Neural progenitor cell (in vitro differentiated cells): ENCODE data around the gene SIT1. TPM values are rescaled to one million over a fixed set of nuclear protein-coding genes. Genes with fewer than 3 reads are reported as not detected.

Source experiments
- DNase-seq: peaks from one replicate; pipeline ENCODE4 v3.0.0-alpha.2; 2016; ENCODE audit warnings: low spot score
- H2AFZ ChIP-seq: fragments of 200-600 bp; sonication (generic); replicated peaks from 2 replicates; pipeline ENCODE4 v1.6.1; 2016; ENCODE audit warnings: antibody characterized with exemption
- H3F3A ChIP-seq: fragments of 200-600 bp; sonication (generic); 2 replicates; pipeline ENCODE4 v1.6.1; 2016; ENCODE audit warnings: antibody characterized with exemption, low read depth
- H3K27ac ChIP-seq: fragments of 200-600 bp; sonication (generic); 2 replicates; pipeline ENCODE4 v1.5.1; 2016; ENCODE audit warnings: mild to moderate bottlenecking
- H3K27me3 ChIP-seq: fragments of 200-600 bp; sonication (generic); 2 replicates; pipeline ENCODE4 v1.6.1; 2016; ENCODE audit warnings: mild to moderate bottlenecking, moderate library complexity
- H3K36me3 ChIP-seq: fragments of 200-600 bp; sonication (generic); 2 replicates; pipeline ENCODE4 v1.5.1; 2016
- H3K4me1 ChIP-seq: fragments of 200-600 bp; sonication (generic); 2 replicates; pipeline ENCODE4 v1.6.1; 2016; ENCODE audit warnings: mixed run types
- H3K4me2 ChIP-seq: fragments of 200-600 bp; sonication (generic); 2 replicates; pipeline ENCODE4 v1.6.1; 2016
- H3K4me3 ChIP-seq: fragments of 200-600 bp; sonication (generic); 2 replicates; pipeline ENCODE4 v1.5.1; 2016
- H3K79me2 ChIP-seq: fragments of 200-600 bp; sonication (generic); 2 replicates; pipeline ENCODE4 v1.6.1; 2016; ENCODE audit warnings: low read depth
- H3K9ac ChIP-seq: fragments of 200-600 bp; sonication (generic); 2 replicates; pipeline ENCODE4 v1.6.1; 2016
- H3K9me3 ChIP-seq: fragments of 200-600 bp; sonication (generic); 2 replicates; pipeline ENCODE4 v1.5.1; 2016; ENCODE audit warnings: low read depth
- H4K20me1 ChIP-seq: fragments of 200-600 bp; sonication (generic); 2 replicates; pipeline ENCODE4 v1.6.1; 2016; ENCODE audit warnings: low read depth
- H3K27ac Mint-ChIP-seq: 3 replicates; pipeline ENCODE4 v1.8.0; 2021; ENCODE audit warnings: mixed read lengths
- H3K27me3 Mint-ChIP-seq: 2 replicates; pipeline ENCODE4 v1.8.0; 2022; ENCODE audit warnings: low read depth, mild to moderate bottlenecking, inconsistent platforms, moderate library complexity, mixed read lengths; ENCODE audit not compliant: insufficient read depth
- H3K36me3 Mint-ChIP-seq: 3 replicates; pipeline ENCODE4 v1.8.0; 2021; ENCODE audit warnings: mixed read lengths
- H3K4me1 Mint-ChIP-seq: 3 replicates; pipeline ENCODE4 v1.8.0; 2021; ENCODE audit warnings: mixed read lengths
- H3K4me3 Mint-ChIP-seq: 3 replicates; pipeline ENCODE4 v1.8.0; 2021; ENCODE audit warnings: mild to moderate bottlenecking, moderate library complexity, mixed read lengths
- H3K9me3 Mint-ChIP-seq: 3 replicates; pipeline ENCODE4 v1.8.0; 2020; ENCODE audit warnings: mixed read lengths
- EZH2 ChIP-seq: fragments of 200-600 bp; sonication (generic); IDR thresholded peaks from 2 replicates; pipeline ENCODE4 v1.6.1; 2017; ENCODE audit warnings: antibody characterized with exemption, mild to moderate bottlenecking, moderate library complexity
- EZH2phosphoT487 ChIP-seq: fragments of 200-600 bp; sonication (generic); IDR thresholded peaks from 2 replicates; pipeline ENCODE4 v1.6.1; 2017; ENCODE audit warnings: antibody characterized with exemption
- total RNA-seq: library from RNA; depleted of rRNA; stranded (reverse); fragments of >200 nt; gene quantifications from 2 replicates; pipeline ENCODE4 v1.2.3, GENCODE V29; 2015; ENCODE audit warnings: low replicate concordance
- TF ChIP-seq, protein P1 (sequence below): fragments of 200-600 bp; sonication (generic); IDR thresholded peaks from 2 replicates; pipeline ENCODE4 v1.5.1; 2017; ENCODE audit warnings: antibody characterized with exemption, mild to moderate bottlenecking

Gene SIT1
- total RNA-seq, 1 donor from 2014 or later, result 0.86 TPM

DNA sequence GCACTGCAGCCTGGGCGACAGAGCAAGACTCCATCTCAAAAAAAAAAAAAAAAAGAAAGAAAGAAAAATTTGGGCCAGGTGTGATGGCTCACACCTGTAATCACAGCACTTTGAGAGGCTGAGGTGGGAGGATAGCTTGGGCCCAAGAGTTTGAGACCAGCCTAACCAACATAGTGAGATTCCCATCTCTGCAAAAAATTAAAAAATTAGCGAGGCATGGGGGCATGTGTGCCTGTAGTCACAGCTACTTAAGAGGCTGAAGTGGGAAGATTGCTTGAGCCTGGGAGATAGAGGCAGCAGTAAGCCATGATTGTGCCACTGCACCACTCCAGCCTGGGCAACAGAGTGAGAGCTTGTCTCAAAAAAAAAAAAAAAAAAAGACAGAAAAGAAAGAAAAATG, 2.9 kb upstream of the SIT1 start:
- Mint-ChIP-seq H3K4me1 (peaks cover 19% of the 10 kb centered on the region), H3K4me3 (no peak overlapping the region), H3K9me3 (peaks cover 3% of the 10 kb centered on the region), H3K27ac (no peak overlapping the region), H3K36me3 (peaks cover 2% of the 10 kb centered on the region), H3K27me3 (peaks cover 19% of the 10 kb centered on the region)
- Histone ChIP-seq H3K4me1 (peaks cover 9% of the 10 kb centered on the region), H3K27ac (no peak overlapping the region), H4K20me1 (no peaks in the 10 kb centered on the region), H3K9ac (no peak overlapping the region), H3K9me3 (no peaks in the 10 kb centered on the region), H3K4me3 (no peak overlapping the region), H3F3A (peaks cover 19% of the 10 kb centered on the region), H3K79me2 (no peaks in the 10 kb centered on the region), H2AFZ (no peak overlapping the region), H3K27me3 (peaks cover 15% of the 10 kb centered on the region), H3K36me3 (no peaks in the 10 kb centered on the region), H3K4me2 (no peak overlapping the region)
- DNase-seq, result no peak
- no peak for TF ChIP-seq EZH2phosphoT487

- no peaks in the 10 kb centered on the region for H3K9me3 ChIP-seq
- Mint-ChIP-seq H3K4me1 (peaks cover 25% of the 10 kb centered on the region), H3K36me3 (peaks cover under 1% of the 10 kb centered on the region), H3K27me3 (peaks cover 17% of the 10 kb centered on the region), H3K4me3 (no peak overlapping the region), H3K27ac (no peak overlapping the region), H3K9me3 (peaks cover 1% of the 10 kb centered on the region)
- no peak overlapping the region for H3K4me3 ChIP-seq
- H2AFZ ChIP-seq, result no peak overlapping the region
- H3K27ac ChIP-seq, result no peak overlapping the region
- DNase-seq, result no peak
- peaks cover 9% of the 10 kb centered on the region for H3K4me1 ChIP-seq
- no peak overlapping the region for H3K9ac ChIP-seq
- H3K27me3 ChIP-seq, result peaks cover 21% of the 10 kb centered on the region
- H3F3A ChIP-seq, result peaks cover 17% of the 10 kb centered on the region
- H3K36me3 ChIP-seq, result no peaks in the 10 kb centered on the region
- no peaks in the 10 kb centered on the region for H3K79me2 ChIP-seq
- no peak overlapping the region for H3K4me2 ChIP-seq
- TF ChIP-seq EZH2phosphoT487, result no peak
- no peak for TF ChIP-seq EZH2
- TF ChIP-seq, protein P1, sequence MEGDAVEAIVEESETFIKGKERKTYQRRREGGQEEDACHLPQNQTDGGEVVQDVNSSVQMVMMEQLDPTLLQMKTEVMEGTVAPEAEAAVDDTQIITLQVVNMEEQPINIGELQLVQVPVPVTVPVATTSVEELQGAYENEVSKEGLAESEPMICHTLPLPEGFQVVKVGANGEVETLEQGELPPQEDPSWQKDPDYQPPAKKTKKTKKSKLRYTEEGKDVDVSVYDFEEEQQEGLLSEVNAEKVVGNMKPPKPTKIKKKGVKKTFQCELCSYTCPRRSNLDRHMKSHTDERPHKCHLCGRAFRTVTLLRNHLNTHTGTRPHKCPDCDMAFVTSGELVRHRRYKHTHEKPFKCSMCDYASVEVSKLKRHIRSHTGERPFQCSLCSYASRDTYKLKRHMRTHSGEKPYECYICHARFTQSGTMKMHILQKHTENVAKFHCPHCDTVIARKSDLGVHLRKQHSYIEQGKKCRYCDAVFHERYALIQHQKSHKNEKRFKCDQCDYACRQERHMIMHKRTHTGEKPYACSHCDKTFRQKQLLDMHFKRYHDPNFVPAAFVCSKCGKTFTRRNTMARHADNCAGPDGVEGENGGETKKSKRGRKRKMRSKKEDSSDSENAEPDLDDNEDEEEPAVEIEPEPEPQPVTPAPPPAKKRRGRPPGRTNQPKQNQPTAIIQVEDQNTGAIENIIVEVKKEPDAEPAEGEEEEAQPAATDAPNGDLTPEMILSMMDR, result no peak
- no peaks in the 10 kb centered on the region for H4K20me1 ChIP-seq
Observed at GRCh38 chr9:35652829-35653209, 2.1 kb upstream of the SIT1 start.

- Histone ChIP-seq H3K79me2 (no peaks in the 10 kb centered on the region), H3K27ac (no peak overlapping the region), H2AFZ (no peak overlapping the region), H3K9ac (no peak overlapping the region), H3K4me2 (no peak overlapping the region), H3K9me3 (no peaks in the 10 kb centered on the region), H3F3A (peaks cover 16% of the 10 kb centered on the region), H3K4me1 (peaks cover 12% of the 10 kb centered on the region), H4K20me1 (no peaks in the 10 kb centered on the region), H3K36me3 (no peaks in the 10 kb centered on the region), H3K4me3 (no peak overlapping the region), H3K27me3 (peaks cover 26% of the 10 kb centered on the region)
- H3K4me3 Mint-ChIP-seq, result no peak overlapping the region
- H3K27me3 Mint-ChIP-seq, result peaks cover 16% of the 10 kb centered on the region
- H3K36me3 Mint-ChIP-seq, result no peaks in the 10 kb centered on the region
- H3K27ac Mint-ChIP-seq, result no peak overlapping the region
- no peaks in the 10 kb centered on the region for H3K9me3 Mint-ChIP-seq
- no peak for TF ChIP-seq EZH2
- TF ChIP-seq, protein P1, result no peak
- TF ChIP-seq EZH2phosphoT487, result no peak
- peaks cover 25% of the 10 kb centered on the region for H3K4me1 Mint-ChIP-seq
- DNase-seq, result no peak
Observed at GRCh38 chr9:35651956-35652828, 1.5 kb upstream of the SIT1 start.
